ENCODE data around the gene NANOS1.
A peak's percentile ranks its signal among the peaks of the same experiment; 100 is the strongest.

Gene NANOS1
- 2.8 reads per million, percentile 9 among the genes with 10 or more reads in this experiment for total RNA-seq

GRCh38 chr10:119029613-119030420 lies at the start of gene NANOS1:
Gene NANOS1, plus strand, starts transcription at chr10:119029714. Its CDS starts 88 bp downstream, at chr10:119029802.
- no peak for DNase-seq

- DNase-seq: no peak
Measured at GRCh38 chr10:118980135-118980865, 49.2 kb upstream of the NANOS1 start.

- DNase-seq: no peak
Measured at GRCh38 chr10:118980870-118981269, 48.6 kb upstream of the NANOS1 start.

- no peak for DNase-seq
Measured at GRCh38 chr10:118981946-118982345, 47.6 kb upstream of the NANOS1 start.

GRCh38 chr10:118982366-118982765 lies 47.1 kb upstream of the NANOS1 start:
- no peak for DNase-seq

- no peak for DNase-seq
Measured at GRCh38 chr10:118983263-118983662, 46.3 kb upstream of the NANOS1 start.

GRCh38 chr10:118985576-118985975 lies 43.9 kb upstream of the NANOS1 start:
- DNase-seq: no peak

- no peak for DNase-seq
Measured at GRCh38 chr10:118986815-118987790, 42.4 kb upstream of the NANOS1 start.

- no peak for DNase-seq
Measured at GRCh38 chr10:118990326-118990725, 39.2 kb upstream of the NANOS1 start.

- no peak for DNase-seq
Measured at GRCh38 chr10:118992496-118992895, 37.0 kb upstream of the NANOS1 start.

GRCh38 chr10:118993214-118993613 lies 36.3 kb upstream of the NANOS1 start:
- DNase-seq: no peak

- DNase-seq: no peak
Measured at GRCh38 chr10:118994321-118994720, 35.2 kb upstream of the NANOS1 start.

- no peak for DNase-seq
Measured at GRCh38 chr10:118995739-118996138, 33.8 kb upstream of the NANOS1 start.

- DNase-seq: no peak
Measured at GRCh38 chr10:118997379-118997778, 32.1 kb upstream of the NANOS1 start.

- no peak for DNase-seq
Measured at GRCh38 chr10:118998183-118998582, 31.3 kb upstream of the NANOS1 start.

GRCh38 chr10:119001717-119002500 lies 27.6 kb upstream of the NANOS1 start:
- DNase-seq: no peak

- no peak for DNase-seq
Measured at GRCh38 chr10:119003572-119004289, 25.8 kb upstream of the NANOS1 start.

- no peak for DNase-seq
Measured at GRCh38 chr10:119005362-119006043, 24.0 kb upstream of the NANOS1 start.

- DNase-seq: no peak
Measured at GRCh38 chr10:119006451-119007210, 22.9 kb upstream of the NANOS1 start.

- no peak for DNase-seq
Measured at GRCh38 chr10:119007211-119007574, 22.3 kb upstream of the NANOS1 start.
